Activated T-helper 17 cell treated with anti-CD3 and anti-CD28 coated beads, Interleukin-2, amount 50 U/mL, for 72 hours (primary cell): ENCODE measurements around the gene GULP1. TPM values are rescaled to one million over a fixed set of nuclear protein-coding genes. Genes with fewer than 3 reads are reported as not detected.
"Not testable (repeated sequence)": the region's sequence is repeated elsewhere in the genome, so short reads cannot be mapped to it uniquely, and the experiment has no call there.

Experiments used
- ATAC-seq: fragments of 150-1000 bp; cut with Tn5 transposase; replicated peaks from 2 replicates; pipeline ENCODE4 v1.10.0; 2021; ENCODE audit warnings: mild to moderate bottlenecking, moderate library complexity
- H3K27ac Mint-ChIP-seq: one replicate; pipeline ENCODE4 v1.8.0; 2022; ENCODE audit warnings: mixed read lengths
- H3K27me3 Mint-ChIP-seq: one replicate; pipeline ENCODE4 v1.8.0; 2022; ENCODE audit warnings: mixed read lengths
- H3K36me3 Mint-ChIP-seq: one replicate; pipeline ENCODE4 v1.8.0; 2022; ENCODE audit warnings: low read depth, mild to moderate bottlenecking, mixed read lengths
- H3K4me1 Mint-ChIP-seq: one replicate; pipeline ENCODE4 v1.8.0; 2022; ENCODE audit warnings: mixed read lengths
- H3K4me3 Mint-ChIP-seq: one replicate; pipeline ENCODE4 v1.8.0; 2022; ENCODE audit warnings: mild to moderate bottlenecking, mixed read lengths
- H3K9me3 Mint-ChIP-seq: one replicate; pipeline ENCODE4 v1.8.0; 2022; ENCODE audit warnings: mixed read lengths
- total RNA-seq, 2 donors: library from RNA; stranded (reverse); gene quantifications; one replicate each; pipeline ENCODE4 v1.2.3, GENCODE V29; 2022

GULP1 gene
- total RNA-seq, 2 donors from 2014 or later = not detected

- H3K4me3 Mint-ChIP-seq = no peak overlapping the region
- no peak for ATAC-seq
- peaks cover 4% of the 10 kb centered on the region for H3K27me3 Mint-ChIP-seq
- H3K36me3 Mint-ChIP-seq = no peaks in the 10 kb centered on the region
- H3K27ac Mint-ChIP-seq = no peak overlapping the region
- H3K9me3 Mint-ChIP-seq = no peaks in the 10 kb centered on the region
- peaks cover 5% of the 10 kb centered on the region for H3K4me1 Mint-ChIP-seq
Observed at GRCh38 chr2:188456114-188456909, 164.6 kb downstream of the GULP1 start.

- Mint-ChIP-seq H3K27ac (no peak overlapping the region), H3K4me3 (no peak overlapping the region), H3K9me3 (no peaks in the 10 kb centered on the region), H3K4me1 (peaks cover 5% of the 10 kb centered on the region), H3K36me3 (no peaks in the 10 kb centered on the region), H3K27me3 (peaks cover 11% of the 10 kb centered on the region)
- no peak for ATAC-seq
Observed at GRCh38 chr2:188459061-188459460, 167.4 kb downstream of the GULP1 start.

GRCh38 chr2:188466078-188466477 lies 174.4 kb downstream of the GULP1 start:
- not testable (repeated sequence) for H3K27me3 Mint-ChIP-seq, H3K4me3 Mint-ChIP-seq, H3K4me1 Mint-ChIP-seq, H3K36me3 Mint-ChIP-seq, ATAC-seq, H3K27ac Mint-ChIP-seq, H3K9me3 Mint-ChIP-seq

- ATAC-seq = no peak
- H3K36me3 Mint-ChIP-seq = no peaks in the 10 kb centered on the region
- peaks cover 9% of the 10 kb centered on the region for H3K27me3 Mint-ChIP-seq
- H3K27ac Mint-ChIP-seq = no peak overlapping the region
- no peaks in the 10 kb centered on the region for H3K4me1 Mint-ChIP-seq
- H3K9me3 Mint-ChIP-seq = no peaks in the 10 kb centered on the region
- H3K4me3 Mint-ChIP-seq = no peak overlapping the region
Observed at GRCh38 chr2:188466761-188467160, 175.1 kb downstream of the GULP1 start.

DNA sequence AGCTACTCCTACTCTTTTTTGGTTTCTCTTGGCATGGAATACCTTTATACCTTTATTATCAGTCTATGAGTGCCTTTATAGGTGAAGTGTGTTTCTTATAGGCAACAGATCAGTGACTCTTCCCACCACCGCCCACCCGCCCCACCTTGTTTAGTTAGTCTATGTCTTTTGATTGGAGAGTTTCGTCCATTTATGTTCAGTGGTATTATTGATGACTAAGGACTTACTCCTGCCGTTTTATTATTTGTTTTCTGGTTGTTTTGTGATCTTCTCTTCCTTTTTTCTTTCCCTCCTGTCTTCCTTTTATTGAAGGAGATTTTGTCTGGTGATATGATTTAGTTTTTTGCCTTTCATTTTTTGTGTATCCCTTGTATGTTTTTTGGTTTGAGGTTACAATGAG lies 179.5 kb downstream of the GULP1 start:
- Mint-ChIP-seq H3K4me3 (no peak overlapping the region), H3K36me3 (no peaks in the 10 kb centered on the region), H3K4me1 (no peaks in the 10 kb centered on the region), H3K27ac (no peak overlapping the region), H3K27me3 (no peaks in the 10 kb centered on the region), H3K9me3 (no peaks in the 10 kb centered on the region)
- ATAC-seq = no peak

- H3K36me3 Mint-ChIP-seq = no peaks in the 10 kb centered on the region
- no peak overlapping the region for H3K27ac Mint-ChIP-seq
- H3K27me3 Mint-ChIP-seq = no peaks in the 10 kb centered on the region
- no peak overlapping the region for H3K4me3 Mint-ChIP-seq
- peak; percentile 28 for ATAC-seq
- H3K9me3 Mint-ChIP-seq = no peaks in the 10 kb centered on the region
- H3K4me1 Mint-ChIP-seq = no peaks in the 10 kb centered on the region
Observed at GRCh38 chr2:188473306-188473705, 181.6 kb downstream of the GULP1 start.

GRCh38 chr2:188474316-188474715 lies 182.6 kb downstream of the GULP1 start:
- no peak overlapping the region for H3K27ac Mint-ChIP-seq
- H3K9me3 Mint-ChIP-seq = no peaks in the 10 kb centered on the region

GRCh38 chr2:188475945-188476344 lies 184.3 kb downstream of the GULP1 start:
- no peaks in the 10 kb centered on the region for H3K36me3 Mint-ChIP-seq
- H3K4me3 Mint-ChIP-seq = no peak overlapping the region
- ATAC-seq = no peak
- no peaks in the 10 kb centered on the region for H3K4me1 Mint-ChIP-seq
- no peaks in the 10 kb centered on the region for H3K27me3 Mint-ChIP-seq
- H3K9me3 Mint-ChIP-seq = no peaks in the 10 kb centered on the region
- H3K27ac Mint-ChIP-seq = no peak overlapping the region

More at GRCh38 chr2:188474316-188474715, 182.6 kb downstream of the GULP1 start:
- H3K27me3 Mint-ChIP-seq = no peaks in the 10 kb centered on the region
- H3K4me3 Mint-ChIP-seq = no peak overlapping the region
- H3K36me3 Mint-ChIP-seq = no peaks in the 10 kb centered on the region
- no peak for ATAC-seq
- H3K4me1 Mint-ChIP-seq = no peaks in the 10 kb centered on the region

GRCh38 chr2:188477564-188478103 lies 186.0 kb downstream of the GULP1 start:
- Mint-ChIP-seq H3K4me1 (no peaks in the 10 kb centered on the region), H3K27ac (no peak overlapping the region), H3K27me3 (no peaks in the 10 kb centered on the region), H3K36me3 (no peaks in the 10 kb centered on the region), H3K4me3 (no peak overlapping the region), H3K9me3 (no peaks in the 10 kb centered on the region)
- ATAC-seq = no peak

GRCh38 chr2:188478724-188479123 lies 187.1 kb downstream of the GULP1 start:
- Mint-ChIP-seq H3K4me1 (no peaks in the 10 kb centered on the region), H3K4me3 (no peak overlapping the region), H3K27ac (no peak overlapping the region), H3K27me3 (no peaks in the 10 kb centered on the region), H3K36me3 (no peaks in the 10 kb centered on the region), H3K9me3 (no peaks in the 10 kb centered on the region)
- ATAC-seq = peak; percentile 95

DNA sequence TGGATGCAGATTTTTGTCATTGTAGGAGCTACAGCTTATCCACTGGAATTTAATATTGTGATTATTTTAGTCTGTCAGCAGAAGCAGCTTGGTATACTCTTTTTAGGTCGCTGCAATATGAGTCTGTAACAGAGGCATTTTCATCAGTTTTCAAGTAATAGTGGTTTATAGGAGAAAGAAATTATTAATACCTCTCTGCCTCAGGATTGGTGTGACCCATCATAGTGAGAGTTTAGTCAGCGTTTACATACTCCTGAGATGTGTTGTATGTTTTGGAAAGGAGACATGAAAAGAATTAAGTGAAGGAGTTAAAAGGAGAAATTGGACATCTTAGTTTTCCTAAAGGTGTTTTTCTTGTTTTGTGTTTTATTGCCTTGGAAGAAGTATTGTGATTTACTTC lies 189.8 kb downstream of the GULP1 start:
- peaks cover 3% of the 10 kb centered on the region for H3K27me3 Mint-ChIP-seq
- ATAC-seq = no peak
- H3K4me3 Mint-ChIP-seq = no peak overlapping the region
- H3K27ac Mint-ChIP-seq = no peak overlapping the region
- H3K36me3 Mint-ChIP-seq = no peaks in the 10 kb centered on the region
- H3K9me3 Mint-ChIP-seq = no peaks in the 10 kb centered on the region
- no peaks in the 10 kb centered on the region for H3K4me1 Mint-ChIP-seq

GRCh38 chr2:188485496-188485895 lies 193.8 kb downstream of the GULP1 start:
- no peak overlapping the region for H3K4me3 Mint-ChIP-seq
- no peak for ATAC-seq
- peaks cover 3% of the 10 kb centered on the region for H3K27me3 Mint-ChIP-seq
- H3K9me3 Mint-ChIP-seq = no peaks in the 10 kb centered on the region
- H3K4me1 Mint-ChIP-seq = no peaks in the 10 kb centered on the region
- H3K36me3 Mint-ChIP-seq = no peaks in the 10 kb centered on the region
- no peak overlapping the region for H3K27ac Mint-ChIP-seq

- Mint-ChIP-seq H3K4me1 (no peaks in the 10 kb centered on the region), H3K36me3 (no peaks in the 10 kb centered on the region), H3K27me3 (peaks cover 11% of the 10 kb centered on the region), H3K4me3 (no peak overlapping the region), H3K9me3 (no peaks in the 10 kb centered on the region), H3K27ac (no peak overlapping the region)
- ATAC-seq = no peak
Observed at GRCh38 chr2:188492751-188493150, 201.1 kb downstream of the GULP1 start.

DNA sequence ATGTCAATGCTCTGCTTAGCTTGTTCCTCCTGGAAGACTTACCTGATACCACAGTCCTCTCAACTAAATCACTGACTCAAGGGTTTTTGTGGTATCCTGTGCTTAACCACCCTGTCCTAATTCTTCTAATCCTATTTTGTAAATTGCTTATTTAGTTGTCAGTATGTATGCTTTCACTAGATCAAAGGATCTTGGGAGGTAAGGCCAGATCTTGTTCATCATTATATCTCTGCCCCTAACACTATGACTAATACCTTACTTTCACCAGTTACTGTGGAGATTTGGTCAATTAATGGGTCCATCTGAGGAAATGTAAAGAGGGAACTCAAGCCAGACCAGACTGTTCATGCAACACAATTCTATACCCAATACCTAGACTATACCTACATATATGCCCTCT lies 203.2 kb downstream of the GULP1 start:
- Mint-ChIP-seq H3K9me3 (no peaks in the 10 kb centered on the region), H3K27ac (no peak overlapping the region), H3K4me3 (no peak overlapping the region), H3K27me3 (peaks cover 11% of the 10 kb centered on the region), H3K36me3 (no peaks in the 10 kb centered on the region), H3K4me1 (no peaks in the 10 kb centered on the region)
- ATAC-seq = no peak

DNA sequence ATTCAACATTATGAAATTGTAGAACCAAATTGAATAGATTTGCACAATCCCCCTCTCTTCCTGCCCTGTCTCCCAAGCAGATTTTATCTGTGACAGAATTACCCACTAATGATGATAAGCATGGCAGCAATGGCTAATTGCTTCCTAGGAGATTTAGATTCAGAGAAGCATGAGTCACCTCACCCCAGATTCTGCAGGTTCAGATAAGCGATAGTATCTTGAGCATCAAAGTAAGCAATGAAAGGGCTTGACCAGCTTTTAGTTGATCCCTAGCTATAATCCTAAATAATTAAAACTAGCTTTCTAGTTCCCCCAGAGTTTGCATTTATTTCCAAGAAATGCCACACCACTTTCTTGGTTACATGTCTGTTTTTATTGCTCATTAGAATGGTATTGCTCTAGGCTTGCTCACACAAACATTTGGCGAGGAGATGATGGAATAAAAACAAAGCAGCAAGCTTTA lies 204.3 kb downstream of the GULP1 start:
- H3K4me1 Mint-ChIP-seq = no peaks in the 10 kb centered on the region
- no peaks in the 10 kb centered on the region for H3K9me3 Mint-ChIP-seq
- peaks cover 11% of the 10 kb centered on the region for H3K27me3 Mint-ChIP-seq
- no peak overlapping the region for H3K27ac Mint-ChIP-seq
- no peaks in the 10 kb centered on the region for H3K36me3 Mint-ChIP-seq
- ATAC-seq = no peak
- H3K4me3 Mint-ChIP-seq = no peak overlapping the region
